ENCODE results near the gene PRSS57.

PRSS57 gene

GRCh38 chr19:645912-646778, 49.1 kb downstream of the PRSS57 start:
- TF ChIP-seq CREB1 (IDR thresholded peaks at IDR 0.05; ENCODE audit: low read depth): no peak
- no peak for TF ChIP-seq EGR1 (IDR thresholded peaks at IDR 0.05)
- no peak for TF ChIP-seq EP300 (IDR thresholded peaks at IDR 0.05; ENCODE audit: borderline replicate concordance)
- TF ChIP-seq ZBTB7A (IDR thresholded peaks at IDR 0.05; ENCODE audit: low read depth): no peak
- TF ChIP-seq TAF1 (IDR thresholded peaks at IDR 0.05; ENCODE audit: low read depth): no peak
- no peak for TF ChIP-seq CEBPB (IDR thresholded peaks at IDR 0.05)
- no peak for TF ChIP-seq YY1 (IDR thresholded peaks at IDR 0.05; ENCODE audit: low read depth)
- no peak for TF ChIP-seq TEAD4 (IDR thresholded peaks at IDR 0.05)
- TF ChIP-seq TCF12 (IDR thresholded peaks at IDR 0.05; ENCODE audit: low read depth): no peak
- TF ChIP-seq NFIC (IDR thresholded peaks at IDR 0.05): no peak
- no peak for TF ChIP-seq USF1 (IDR thresholded peaks at IDR 0.05)
- TF ChIP-seq, protein P1, sequence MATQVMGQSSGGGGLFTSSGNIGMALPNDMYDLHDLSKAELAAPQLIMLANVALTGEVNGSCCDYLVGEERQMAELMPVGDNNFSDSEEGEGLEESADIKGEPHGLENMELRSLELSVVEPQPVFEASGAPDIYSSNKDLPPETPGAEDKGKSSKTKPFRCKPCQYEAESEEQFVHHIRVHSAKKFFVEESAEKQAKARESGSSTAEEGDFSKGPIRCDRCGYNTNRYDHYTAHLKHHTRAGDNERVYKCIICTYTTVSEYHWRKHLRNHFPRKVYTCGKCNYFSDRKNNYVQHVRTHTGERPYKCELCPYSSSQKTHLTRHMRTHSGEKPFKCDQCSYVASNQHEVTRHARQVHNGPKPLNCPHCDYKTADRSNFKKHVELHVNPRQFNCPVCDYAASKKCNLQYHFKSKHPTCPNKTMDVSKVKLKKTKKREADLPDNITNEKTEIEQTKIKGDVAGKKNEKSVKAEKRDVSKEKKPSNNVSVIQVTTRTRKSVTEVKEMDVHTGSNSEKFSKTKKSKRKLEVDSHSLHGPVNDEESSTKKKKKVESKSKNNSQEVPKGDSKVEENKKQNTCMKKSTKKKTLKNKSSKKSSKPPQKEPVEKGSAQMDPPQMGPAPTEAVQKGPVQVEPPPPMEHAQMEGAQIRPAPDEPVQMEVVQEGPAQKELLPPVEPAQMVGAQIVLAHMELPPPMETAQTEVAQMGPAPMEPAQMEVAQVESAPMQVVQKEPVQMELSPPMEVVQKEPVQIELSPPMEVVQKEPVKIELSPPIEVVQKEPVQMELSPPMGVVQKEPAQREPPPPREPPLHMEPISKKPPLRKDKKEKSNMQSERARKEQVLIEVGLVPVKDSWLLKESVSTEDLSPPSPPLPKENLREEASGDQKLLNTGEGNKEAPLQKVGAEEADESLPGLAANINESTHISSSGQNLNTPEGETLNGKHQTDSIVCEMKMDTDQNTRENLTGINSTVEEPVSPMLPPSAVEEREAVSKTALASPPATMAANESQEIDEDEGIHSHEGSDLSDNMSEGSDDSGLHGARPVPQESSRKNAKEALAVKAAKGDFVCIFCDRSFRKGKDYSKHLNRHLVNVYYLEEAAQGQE (IDR thresholded peaks at IDR 0.05; ENCODE audit: low read depth): no peak
- TF ChIP-seq, protein P2, sequence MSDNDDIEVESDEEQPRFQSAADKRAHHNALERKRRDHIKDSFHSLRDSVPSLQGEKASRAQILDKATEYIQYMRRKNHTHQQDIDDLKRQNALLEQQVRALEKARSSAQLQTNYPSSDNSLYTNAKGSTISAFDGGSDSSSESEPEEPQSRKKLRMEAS (IDR thresholded peaks at IDR 0.05): no peak

DNA sequence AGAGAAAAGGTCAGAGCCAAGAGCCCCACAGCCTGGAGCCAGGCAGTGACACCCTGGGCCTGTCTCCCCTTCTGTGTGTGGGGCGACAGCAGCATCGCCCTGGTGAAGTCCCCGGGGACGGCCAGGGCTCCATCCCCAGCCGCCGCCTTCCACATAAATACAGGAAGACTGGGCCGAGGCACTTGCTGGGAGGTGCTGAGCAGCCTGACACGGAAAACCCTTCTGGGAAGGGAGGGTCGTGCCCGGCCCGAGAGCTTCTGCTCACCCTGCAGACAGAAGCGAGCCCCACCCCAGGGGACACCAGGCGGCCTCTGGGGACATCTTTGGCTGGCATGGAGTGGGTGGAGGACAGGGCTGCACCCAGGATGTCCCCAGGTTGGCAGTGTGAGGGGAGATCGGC, 50.5 kb downstream of the PRSS57 start:
- TF ChIP-seq USF1 (IDR thresholded peaks at IDR 0.05): no peak

DNA sequence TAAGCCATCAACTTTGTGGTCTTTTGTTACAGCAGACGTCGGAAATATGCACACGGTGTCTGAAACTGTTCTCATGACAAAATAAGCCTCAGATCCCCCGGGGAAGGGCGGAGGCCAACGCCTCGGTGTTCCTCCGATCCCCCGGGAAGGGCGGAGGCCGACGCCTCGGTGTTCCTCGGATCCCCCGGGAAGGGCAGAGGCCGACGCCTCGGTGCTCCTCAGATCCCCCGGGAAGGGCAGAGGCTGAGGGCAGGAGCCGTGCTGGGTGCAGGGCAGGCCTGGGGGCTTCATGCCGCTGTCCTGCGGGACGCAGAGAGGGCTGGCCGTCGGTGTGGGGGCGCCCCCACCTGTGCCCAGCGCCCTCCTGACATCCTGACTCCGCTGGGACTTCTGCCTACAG, 50.9 kb downstream of the PRSS57 start:
- TF ChIP-seq NFIC (IDR thresholded peaks at IDR 0.05) (no peak), USF1 (IDR thresholded peaks at IDR 0.05) (no peak), EP300 (IDR thresholded peaks at IDR 0.05; ENCODE audit: borderline replicate concordance) (no peak), TAF1 (IDR thresholded peaks at IDR 0.05; ENCODE audit: low read depth) (no peak)

DNA sequence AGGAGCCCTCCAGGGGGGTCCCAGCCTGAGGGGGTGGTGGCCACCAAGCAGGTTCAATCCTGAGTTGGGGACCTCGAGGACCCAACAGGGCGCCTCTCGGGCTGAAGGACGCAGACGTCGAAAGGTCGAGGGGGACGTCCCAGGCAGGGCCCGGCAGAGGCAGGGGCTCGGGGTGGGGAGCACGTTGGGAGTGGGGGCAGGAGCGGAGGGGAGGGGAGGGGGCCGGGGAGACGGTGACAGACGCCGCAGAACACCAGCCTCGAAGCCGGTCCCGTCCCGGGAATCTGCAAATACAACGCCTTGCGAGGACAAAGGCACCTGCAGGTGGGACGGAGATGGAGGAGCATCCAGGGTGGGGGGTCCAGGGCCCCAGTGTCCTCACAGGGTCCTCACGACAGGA, 51.5 kb downstream of the PRSS57 start:
- TF ChIP-seq YY1 (IDR thresholded peaks at IDR 0.05; ENCODE audit: low read depth) (no peak), TAF1 (IDR thresholded peaks at IDR 0.05; ENCODE audit: low read depth) (no peak)

GRCh38 chr19:642767-643727, 52.2 kb downstream of the PRSS57 start:
- TF ChIP-seq RAD21 (IDR thresholded peaks at IDR 0.05; ENCODE audit: low read depth): no peak
- TF ChIP-seq EGR1 (IDR thresholded peaks at IDR 0.05): no peak
- no peak for TF ChIP-seq FOXM1 (IDR thresholded peaks at IDR 0.05; ENCODE audit: borderline replicate concordance, low read depth)
- TF ChIP-seq CEBPB (IDR thresholded peaks at IDR 0.05): no peak
- TF ChIP-seq TEAD4 (IDR thresholded peaks at IDR 0.05): no peak
- TF ChIP-seq, protein P1 (IDR thresholded peaks at IDR 0.05; ENCODE audit: low read depth): no peak
- no peak for TF ChIP-seq CREB1 (IDR thresholded peaks at IDR 0.05; ENCODE audit: low read depth)
- TF ChIP-seq EP300 (IDR thresholded peaks at IDR 0.05; ENCODE audit: borderline replicate concordance): no peak
- TF ChIP-seq YY1 (IDR thresholded peaks at IDR 0.05; ENCODE audit: low read depth): no peak
- no peak for TF ChIP-seq NFIC (IDR thresholded peaks at IDR 0.05)
- TF ChIP-seq TAF1 (IDR thresholded peaks at IDR 0.05; ENCODE audit: low read depth): no peak
- TF ChIP-seq, protein P2 (IDR thresholded peaks at IDR 0.05): no peak
- TF ChIP-seq USF1 (IDR thresholded peaks at IDR 0.05): no peak
- TF ChIP-seq TCF12 (IDR thresholded peaks at IDR 0.05; ENCODE audit: low read depth): no peak
- no peak; the same call in 1 of the 2 replicates for TF ChIP-seq ZBTB7A (IDR thresholded peaks at IDR 0.05; ENCODE audit: low read depth)

Measured in Ishikawa (cell line).